Loucy (cell line): ENCODE data around the gene BRSK2.
"Not testable (repeated sequence)": the region's sequence is repeated elsewhere in the genome, so short reads cannot be mapped to it uniquely, and the experiment has no call there.

Source experiments
- H2AFZ ChIP-seq: fragments of 200-600 bp; sonication (generic); 2 replicates; pipeline ENCODE4 v1.6.0; 2016; ENCODE audit warnings: antibody characterized with exemption, mild to moderate bottlenecking, low read length, moderate library complexity
- H3F3A ChIP-seq: fragments of 200-600 bp; 2 replicates; pipeline ENCODE4 v1.6.0; 2016; ENCODE audit warnings: antibody characterized with exemption, low read depth, mild to moderate bottlenecking
- H3K27me3 ChIP-seq: fragments of 200-600 bp; sonication (generic); 2 replicates; pipeline ENCODE4 v1.6.1; 2014; ENCODE audit warnings: low read length, mild to moderate bottlenecking; ENCODE audit not compliant: insufficient read depth, poor library complexity, severe bottlenecking
- H3K36me3 ChIP-seq: fragments of 200-600 bp; sonication (generic); 2 replicates; pipeline ENCODE4 v1.6.1; 2016; ENCODE audit warnings: low read length; ENCODE audit not compliant: insufficient read depth
- H3K4me1 ChIP-seq: fragments of 200-600 bp; sonication (generic); 2 replicates; pipeline ENCODE4 v1.5.1; 2014; ENCODE audit warnings: low read length, mild to moderate bottlenecking; ENCODE audit not compliant: insufficient read depth, poor library complexity, severe bottlenecking
- H3K4me2 ChIP-seq: fragments of 200-600 bp; sonication (generic); 2 replicates; pipeline ENCODE4 v1.6.0; 2014; ENCODE audit warnings: antibody characterized with exemption, low read length, low read depth, mild to moderate bottlenecking; ENCODE audit not compliant: poor library complexity, severe bottlenecking
- H3K4me3 ChIP-seq: fragments of 200-600 bp; sonication (generic); 2 replicates; pipeline ENCODE4 v1.5.1; 2014; ENCODE audit warnings: low read length, mild to moderate bottlenecking, mixed read lengths; ENCODE audit not compliant: poor library complexity, severe bottlenecking
- H3K79me2 ChIP-seq: fragments of 200-600 bp; sonication (generic); 2 replicates; pipeline ENCODE4 v1.6.1; 2014; ENCODE audit warnings: low read length; ENCODE audit not compliant: insufficient read depth
- H3K9ac ChIP-seq: fragments of 200-600 bp; sonication (generic); 2 replicates; pipeline ENCODE4 v1.6.0; 2014; ENCODE audit warnings: mild to moderate bottlenecking, low read depth, low read length, moderate library complexity; ENCODE audit not compliant: poor library complexity, severe bottlenecking
- H3K9me2 ChIP-seq: fragments of 200-600 bp; sonication (generic); replicated peaks from 2 replicates; pipeline ENCODE4 v1.6.1; 2016; ENCODE audit warnings: low read depth, low read length, mixed read lengths
- H3K9me3 ChIP-seq: fragments of 200-600 bp; sonication (generic); 2 replicates; pipeline ENCODE4 v1.6.1; 2014; ENCODE audit warnings: mild to moderate bottlenecking, antibody characterized with exemption, low read length, low read depth; ENCODE audit not compliant: insufficient read depth
- H4K20me1 ChIP-seq: fragments of 200-600 bp; sonication (generic); 2 replicates; pipeline ENCODE4 v1.6.0; 2014; ENCODE audit warnings: antibody characterized with exemption, low read length, mild to moderate bottlenecking; ENCODE audit not compliant: insufficient read depth, poor library complexity, severe bottlenecking
- EZH2phosphoT487 ChIP-seq: fragments of 200-600 bp; IDR thresholded peaks from 2 replicates; pipeline ENCODE4 v1.6.1; 2018; ENCODE audit warnings: antibody characterized with exemption, mild to moderate bottlenecking, moderate library complexity, borderline replicate concordance
- TF ChIP-seq, protein P1 (sequence below): fragments of 200-600 bp; sonication (generic); conservative IDR thresholded peaks from 2 replicates; pipeline ENCODE4 v1.5.1; 2014; ENCODE audit warnings: mild to moderate bottlenecking, antibody characterized with exemption, low read length

Gene BRSK2

DNA sequence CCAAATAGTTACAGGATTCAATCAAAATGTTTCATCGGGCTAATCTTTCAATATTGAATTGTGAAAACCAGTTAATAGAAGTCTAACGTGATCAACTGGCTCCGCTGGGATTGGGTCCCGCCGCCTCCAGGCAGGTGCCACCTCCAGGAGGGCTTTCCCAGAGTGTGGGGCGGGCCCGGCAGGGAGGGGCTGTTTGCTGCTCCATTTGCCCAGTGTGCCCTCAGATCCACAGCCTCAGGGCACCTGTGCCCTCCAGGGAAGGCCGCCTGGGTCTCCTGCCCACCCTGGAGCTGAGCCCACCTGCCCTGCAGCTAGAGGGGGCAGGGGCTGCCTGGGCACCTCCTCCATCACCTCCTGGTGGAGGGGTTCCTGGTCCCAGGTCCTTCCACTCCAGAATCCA, 17.9 kb downstream of the BRSK2 start:
- Histone ChIP-seq H3K4me1 (no peaks in the 10 kb centered on the region), H2AFZ (no peak overlapping the region), H4K20me1 (no peaks in the 10 kb centered on the region), H3K9me2 (no peaks in the 10 kb centered on the region), H3K4me3 (no peak overlapping the region), H3K27me3 (no peaks in the 10 kb centered on the region), H3K4me2 (no peak overlapping the region), H3F3A (no peaks in the 10 kb centered on the region), H3K79me2 (no peaks in the 10 kb centered on the region), H3K36me3 (no peaks in the 10 kb centered on the region), H3K9ac (no peak overlapping the region), H3K9me3 (no peaks in the 10 kb centered on the region; the same call in 1 of the 2 replicates)
- no peak for TF ChIP-seq EZH2phosphoT487
- TF ChIP-seq, protein P1, sequence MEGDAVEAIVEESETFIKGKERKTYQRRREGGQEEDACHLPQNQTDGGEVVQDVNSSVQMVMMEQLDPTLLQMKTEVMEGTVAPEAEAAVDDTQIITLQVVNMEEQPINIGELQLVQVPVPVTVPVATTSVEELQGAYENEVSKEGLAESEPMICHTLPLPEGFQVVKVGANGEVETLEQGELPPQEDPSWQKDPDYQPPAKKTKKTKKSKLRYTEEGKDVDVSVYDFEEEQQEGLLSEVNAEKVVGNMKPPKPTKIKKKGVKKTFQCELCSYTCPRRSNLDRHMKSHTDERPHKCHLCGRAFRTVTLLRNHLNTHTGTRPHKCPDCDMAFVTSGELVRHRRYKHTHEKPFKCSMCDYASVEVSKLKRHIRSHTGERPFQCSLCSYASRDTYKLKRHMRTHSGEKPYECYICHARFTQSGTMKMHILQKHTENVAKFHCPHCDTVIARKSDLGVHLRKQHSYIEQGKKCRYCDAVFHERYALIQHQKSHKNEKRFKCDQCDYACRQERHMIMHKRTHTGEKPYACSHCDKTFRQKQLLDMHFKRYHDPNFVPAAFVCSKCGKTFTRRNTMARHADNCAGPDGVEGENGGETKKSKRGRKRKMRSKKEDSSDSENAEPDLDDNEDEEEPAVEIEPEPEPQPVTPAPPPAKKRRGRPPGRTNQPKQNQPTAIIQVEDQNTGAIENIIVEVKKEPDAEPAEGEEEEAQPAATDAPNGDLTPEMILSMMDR: no peak

DNA sequence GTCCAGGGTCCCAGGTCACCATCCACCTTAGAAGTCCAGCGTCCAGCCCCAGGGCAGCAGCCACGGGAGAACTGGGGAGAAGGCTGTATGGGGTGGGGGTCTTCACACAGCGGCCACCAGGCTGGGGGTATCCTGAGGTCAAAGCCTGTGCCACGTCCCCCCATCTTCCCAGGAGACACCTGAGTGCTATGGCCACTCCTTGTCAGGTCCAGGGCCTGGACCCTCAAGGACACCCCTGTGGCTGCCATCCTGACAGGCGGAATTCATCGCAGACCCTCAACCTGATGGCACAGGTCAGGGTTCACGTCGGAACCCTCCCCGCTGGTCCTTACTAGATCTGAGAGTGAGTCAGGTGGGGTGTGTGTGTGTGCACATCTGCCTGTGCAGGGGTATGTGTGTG, 18.6 kb downstream of the BRSK2 start:
- Histone ChIP-seq H2AFZ (no peak overlapping the region), H3K4me1 (no peaks in the 10 kb centered on the region), H3K4me3 (no peak overlapping the region), H3K9ac (no peak overlapping the region), H3K4me2 (no peak overlapping the region), H3K36me3 (no peaks in the 10 kb centered on the region), H3K27me3 (no peaks in the 10 kb centered on the region), H3F3A (no peaks in the 10 kb centered on the region), H3K9me2 (no peaks in the 10 kb centered on the region), H3K9me3 (no peaks in the 10 kb centered on the region; the same call in 1 of the 2 replicates), H3K79me2 (no peaks in the 10 kb centered on the region), H4K20me1 (no peaks in the 10 kb centered on the region)
- TF ChIP-seq, protein P1: no peak
- no peak for TF ChIP-seq EZH2phosphoT487

DNA sequence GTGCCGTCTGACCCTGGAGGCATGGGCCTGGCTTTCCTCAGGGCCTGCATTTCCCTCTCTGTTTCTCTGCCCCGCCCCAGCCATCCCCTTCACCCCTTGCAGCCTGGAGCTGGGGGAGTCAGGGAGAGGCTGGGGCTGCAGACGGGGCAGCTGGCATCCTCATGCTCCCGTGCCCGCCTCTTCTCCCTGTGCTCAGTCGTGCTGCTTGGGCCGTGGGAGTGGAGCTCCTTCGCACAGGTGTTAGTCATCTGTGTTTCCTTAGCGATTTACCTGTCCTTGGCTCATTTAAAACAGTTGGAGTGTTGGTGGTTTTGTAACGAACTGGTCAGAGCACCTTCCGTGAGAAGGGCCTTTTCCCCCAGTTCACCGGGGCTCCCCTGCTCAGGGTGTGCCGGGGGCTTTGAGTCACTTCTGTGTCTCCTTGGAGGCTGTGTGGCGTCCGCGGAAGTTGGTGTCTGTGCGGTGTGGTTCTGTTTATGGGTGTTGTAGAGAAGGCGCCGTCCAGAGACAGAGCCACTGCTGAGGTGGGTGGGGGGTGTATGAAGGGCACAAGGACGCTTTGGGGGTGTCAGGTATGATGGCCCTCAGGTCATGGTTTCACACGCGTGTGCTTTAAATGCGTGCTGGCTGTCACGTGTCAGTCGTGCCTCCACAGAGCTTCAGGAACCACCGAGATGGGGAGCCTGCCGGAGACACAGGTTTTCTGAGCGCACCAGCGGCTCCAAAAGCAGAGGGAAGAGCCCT, 19.5 kb downstream of the BRSK2 start:
- no peak for TF ChIP-seq EZH2phosphoT487
- TF ChIP-seq, protein P1: no peak
- no peaks in the 10 kb centered on the region for H3K4me1 ChIP-seq
- H3K4me2 ChIP-seq: no peak overlapping the region
- H3K9ac ChIP-seq: no peak overlapping the region
- no peaks in the 10 kb centered on the region for H3K9me2 ChIP-seq
- H2AFZ ChIP-seq: no peak overlapping the region
- peaks cover 9% of the 10 kb centered on the region; the same call in 1 of the 2 replicates for H3K9me3 ChIP-seq
- H3F3A ChIP-seq: no peaks in the 10 kb centered on the region
- no peak overlapping the region for H3K4me3 ChIP-seq
- H3K79me2 ChIP-seq: no peaks in the 10 kb centered on the region
- H4K20me1 ChIP-seq: no peaks in the 10 kb centered on the region
- H3K36me3 ChIP-seq: no peaks in the 10 kb centered on the region
- no peaks in the 10 kb centered on the region for H3K27me3 ChIP-seq

DNA sequence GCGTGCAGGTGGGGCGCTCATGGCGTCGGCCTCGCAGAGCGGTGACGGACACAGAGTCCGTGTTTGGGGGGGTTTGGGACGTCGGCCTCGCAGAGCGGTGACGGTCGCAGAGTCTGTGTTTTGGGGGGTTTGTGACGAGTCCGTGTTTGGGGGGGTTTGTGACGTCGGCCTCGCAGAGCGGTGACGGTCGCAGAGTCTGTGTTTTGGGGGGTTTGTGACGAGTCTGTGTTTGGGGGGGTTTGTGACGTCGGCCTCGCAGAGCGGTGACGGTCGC, 20.1 kb downstream of the BRSK2 start:
- not testable (repeated sequence) for H3K9me3 ChIP-seq, H3K4me3 ChIP-seq, H3K9me2 ChIP-seq, H3K4me2 ChIP-seq, H2AFZ ChIP-seq, H3K4me1 ChIP-seq, H4K20me1 ChIP-seq, H3K79me2 ChIP-seq, H3F3A ChIP-seq, H3K36me3 ChIP-seq, H3K9ac ChIP-seq, H3K27me3 ChIP-seq
